Amniotic epithelial cell (primary cell): Measurements from ENCODE around the gene SWSAP1.

Experiments used
- DNase-seq: peaks from one replicate; pipeline ENCODE4 v3.0.0-alpha.2; 2010; ENCODE audit warnings: low read depth

SWSAP1 gene

DNA sequence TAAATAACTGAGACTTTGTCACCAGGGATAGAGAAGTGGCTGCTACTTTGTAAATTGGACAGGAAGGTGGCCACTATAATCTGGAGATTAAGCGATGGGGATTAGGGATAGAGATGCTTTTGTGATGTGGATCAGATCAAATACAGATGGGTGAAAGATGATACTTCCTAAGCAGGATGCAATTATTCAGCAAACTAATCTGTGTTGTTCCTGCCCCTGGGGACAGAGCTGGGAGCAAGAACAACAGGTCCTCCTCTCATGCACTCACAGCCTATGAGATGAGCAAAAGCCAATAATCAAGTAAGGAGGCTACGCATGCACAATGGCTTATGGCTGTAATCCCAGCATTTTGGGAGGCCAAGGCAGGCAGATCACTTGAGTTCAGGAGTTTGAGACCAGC lies 40.1 kb downstream of the SWSAP1 start:
- DNase-seq = no peak

DNA sequence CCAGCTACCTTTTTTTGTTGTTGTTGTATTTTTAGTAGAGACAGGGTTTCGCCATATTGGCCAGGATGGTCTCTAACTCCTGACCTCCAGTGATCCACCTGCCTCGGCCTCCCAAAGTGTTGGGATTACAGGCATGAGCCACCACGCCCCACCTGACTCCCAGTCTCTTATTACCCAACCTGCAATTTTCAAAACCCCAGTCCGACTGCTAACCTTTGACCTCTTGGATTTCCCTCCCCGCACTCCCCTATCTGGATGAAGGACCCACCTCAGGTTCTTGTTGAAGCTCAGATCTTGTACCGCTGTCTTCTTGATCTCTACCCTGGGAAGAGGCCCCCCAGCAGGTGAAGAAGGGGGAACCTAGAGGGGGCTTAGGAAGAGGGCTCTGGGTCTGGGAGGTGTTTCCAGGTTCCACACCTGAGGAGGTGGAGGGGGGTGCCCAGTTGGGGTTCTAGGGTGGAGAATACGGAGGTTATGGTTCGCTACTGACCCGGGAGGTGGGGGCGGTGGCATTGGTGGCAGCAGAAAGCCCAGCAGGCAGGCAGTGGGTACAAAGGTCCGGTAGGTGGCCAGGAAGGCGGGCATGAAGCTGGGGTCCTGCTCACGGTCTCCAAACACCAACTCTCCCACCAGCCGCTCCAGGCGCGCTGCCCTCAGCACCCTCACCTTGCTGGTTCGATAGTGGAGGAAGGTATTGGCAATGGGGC lies 42.0 kb downstream of the SWSAP1 start:
- DNase-seq = no peak

DNA sequence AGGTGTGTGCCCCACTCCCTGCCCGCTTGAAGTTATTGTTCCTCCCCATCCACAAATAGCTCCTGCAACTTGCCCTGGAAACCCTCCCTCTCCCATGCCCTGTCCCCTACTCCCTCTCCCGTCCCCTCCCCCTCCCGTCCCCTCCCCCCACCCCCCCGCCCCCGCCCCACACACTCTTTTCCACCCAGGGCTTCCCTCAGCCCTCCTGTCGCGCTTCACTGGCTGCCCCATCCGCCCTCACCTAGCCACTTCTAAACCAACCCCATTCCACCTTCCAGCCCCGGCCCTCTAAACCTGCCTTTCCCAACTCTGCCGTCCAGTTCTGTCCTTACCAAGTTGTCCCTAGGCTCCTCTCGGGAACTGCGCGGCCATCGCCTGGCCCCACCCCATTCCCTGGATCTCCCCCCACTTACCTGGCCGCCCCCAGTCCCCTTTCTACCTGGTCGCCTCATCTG lies 43.7 kb downstream of the SWSAP1 start:
- no peak for DNase-seq

DNA sequence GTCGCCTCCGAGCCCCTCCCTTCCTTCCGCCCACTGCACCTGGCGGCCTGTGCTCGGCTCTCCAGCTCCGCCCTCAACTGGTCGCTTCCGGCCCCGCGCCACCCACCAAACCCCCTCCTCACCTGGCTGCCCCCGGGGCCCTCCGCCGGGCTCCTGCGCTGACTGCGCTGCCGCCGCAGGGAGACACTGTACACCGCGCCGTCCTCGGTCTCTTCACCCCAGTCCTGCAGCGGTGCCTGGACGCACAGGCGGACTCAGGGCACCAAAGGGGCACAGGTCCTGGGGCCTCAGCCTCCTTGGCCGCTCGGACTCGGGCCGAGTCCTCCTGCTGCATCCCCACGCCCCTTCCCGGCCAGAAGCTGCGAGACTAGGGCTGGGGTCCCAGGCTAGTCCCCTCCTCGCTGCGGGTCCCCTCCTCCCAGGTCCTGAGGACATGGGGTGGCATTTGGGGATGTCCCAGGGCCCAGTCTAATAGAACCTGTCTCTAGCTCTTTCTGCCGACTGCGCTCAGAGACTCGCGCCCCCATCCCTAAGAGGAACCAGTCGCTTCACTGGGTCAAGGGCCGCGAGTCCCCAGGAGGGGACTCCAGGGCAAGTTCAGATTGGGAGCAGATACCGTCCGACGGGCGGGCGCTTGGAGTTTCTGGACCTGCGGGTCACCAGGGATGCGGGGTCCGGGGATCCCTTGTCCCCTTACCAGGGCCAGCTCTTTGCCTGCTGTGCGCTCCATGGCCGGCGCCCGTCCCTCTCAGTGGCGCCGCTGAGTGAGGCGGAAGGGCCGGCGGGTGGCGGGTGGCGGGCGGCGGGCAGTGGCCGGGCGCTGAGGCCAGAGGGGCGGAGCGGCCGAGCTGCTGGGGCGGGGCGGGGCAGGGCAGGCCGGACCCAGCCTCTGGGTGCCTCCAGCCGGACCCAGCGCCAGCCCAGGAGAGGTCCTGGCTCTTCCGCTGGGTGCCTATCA lies 44.4 kb downstream of the SWSAP1 start, which contains the start of gene RGL3:
Gene RGL3 (minus strand): TSS at position 766 of the 958 bp plus-strand sequence. CDS start 36 bp downstream, at position 730.
- no peak for DNase-seq

DNA sequence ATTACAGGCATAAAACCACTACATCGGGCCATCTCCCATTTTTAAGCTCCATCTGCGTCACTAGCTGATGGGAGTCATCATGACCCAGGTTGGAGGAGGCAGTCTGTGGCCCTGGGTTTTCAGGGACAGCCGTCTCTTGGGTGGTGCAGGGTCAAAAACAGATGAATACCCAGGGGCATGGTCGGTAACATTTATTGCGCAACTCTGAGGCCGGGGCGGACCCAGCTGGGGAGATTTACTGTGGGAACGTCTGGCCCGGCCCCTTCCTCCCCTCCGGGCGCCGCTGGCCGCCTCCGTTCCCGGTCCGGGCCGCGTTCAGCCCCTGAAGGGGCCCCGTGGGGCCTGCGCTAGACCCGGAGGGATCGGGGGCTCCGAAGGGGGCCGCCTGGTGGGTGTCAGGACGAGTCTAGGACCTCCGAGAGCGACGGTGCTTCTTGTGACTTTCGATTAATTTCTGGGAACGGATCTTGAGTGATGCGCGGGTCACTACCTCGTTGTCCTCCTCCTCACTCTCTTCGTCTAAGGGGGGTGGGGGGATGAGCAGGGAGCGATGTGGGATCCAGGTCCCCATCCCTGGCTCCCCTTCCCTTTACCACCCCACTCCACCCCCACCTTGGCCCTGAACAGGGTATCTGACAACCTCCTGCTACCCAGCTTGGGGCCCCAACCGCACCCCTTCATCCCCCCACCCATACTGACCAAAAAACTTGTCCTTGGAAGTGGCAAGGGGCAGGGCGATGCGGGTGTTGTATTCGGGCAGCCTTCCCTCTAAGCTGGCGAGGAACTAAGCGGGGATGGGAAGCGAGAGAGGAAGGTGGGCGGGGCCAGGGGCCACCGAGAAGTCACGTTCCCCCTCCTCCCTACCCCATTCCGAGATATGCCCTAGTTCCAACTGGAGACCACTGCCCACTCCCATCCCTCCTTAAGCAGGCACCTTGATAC lies 46.2 kb downstream of the SWSAP1 start:
- peak; percentile 65 for DNase-seq

DNA sequence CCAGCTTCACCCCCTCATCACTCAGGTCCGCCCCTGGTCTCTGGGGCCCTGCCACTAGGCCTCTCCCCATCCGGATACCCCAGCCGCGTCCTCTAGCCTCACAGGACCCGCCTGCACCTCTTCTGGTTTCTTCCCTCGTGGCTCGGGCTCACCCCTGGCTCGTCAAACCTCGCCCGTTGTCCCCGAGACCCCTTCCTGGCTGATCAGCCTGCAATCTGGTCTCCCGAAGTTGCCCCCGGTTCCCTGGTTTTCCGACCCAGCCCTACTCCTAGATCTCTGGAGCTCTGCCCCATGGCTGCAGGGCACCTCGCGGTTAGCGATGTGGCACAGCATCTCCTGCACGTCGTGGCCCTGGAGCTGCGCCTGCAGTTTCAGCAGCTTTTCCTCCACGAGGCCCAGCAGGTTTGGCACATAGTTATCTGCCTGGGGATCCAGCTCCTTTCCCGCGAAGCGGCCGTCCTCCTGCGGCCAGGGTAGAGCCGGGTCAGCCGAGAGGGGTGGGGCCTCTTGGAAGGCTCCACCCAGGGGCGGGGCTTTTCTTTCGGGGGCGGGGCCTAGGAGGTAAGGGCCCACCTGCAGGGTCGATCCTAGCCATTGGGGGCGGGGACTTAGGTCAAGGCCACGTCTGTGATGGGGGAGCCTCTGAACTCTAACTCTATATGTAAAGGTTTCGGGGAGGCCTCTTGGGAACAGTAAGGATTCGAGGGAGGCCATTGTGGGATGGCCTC lies 47.1 kb downstream of the SWSAP1 start:
- DNase-seq = peak; percentile 16

DNA sequence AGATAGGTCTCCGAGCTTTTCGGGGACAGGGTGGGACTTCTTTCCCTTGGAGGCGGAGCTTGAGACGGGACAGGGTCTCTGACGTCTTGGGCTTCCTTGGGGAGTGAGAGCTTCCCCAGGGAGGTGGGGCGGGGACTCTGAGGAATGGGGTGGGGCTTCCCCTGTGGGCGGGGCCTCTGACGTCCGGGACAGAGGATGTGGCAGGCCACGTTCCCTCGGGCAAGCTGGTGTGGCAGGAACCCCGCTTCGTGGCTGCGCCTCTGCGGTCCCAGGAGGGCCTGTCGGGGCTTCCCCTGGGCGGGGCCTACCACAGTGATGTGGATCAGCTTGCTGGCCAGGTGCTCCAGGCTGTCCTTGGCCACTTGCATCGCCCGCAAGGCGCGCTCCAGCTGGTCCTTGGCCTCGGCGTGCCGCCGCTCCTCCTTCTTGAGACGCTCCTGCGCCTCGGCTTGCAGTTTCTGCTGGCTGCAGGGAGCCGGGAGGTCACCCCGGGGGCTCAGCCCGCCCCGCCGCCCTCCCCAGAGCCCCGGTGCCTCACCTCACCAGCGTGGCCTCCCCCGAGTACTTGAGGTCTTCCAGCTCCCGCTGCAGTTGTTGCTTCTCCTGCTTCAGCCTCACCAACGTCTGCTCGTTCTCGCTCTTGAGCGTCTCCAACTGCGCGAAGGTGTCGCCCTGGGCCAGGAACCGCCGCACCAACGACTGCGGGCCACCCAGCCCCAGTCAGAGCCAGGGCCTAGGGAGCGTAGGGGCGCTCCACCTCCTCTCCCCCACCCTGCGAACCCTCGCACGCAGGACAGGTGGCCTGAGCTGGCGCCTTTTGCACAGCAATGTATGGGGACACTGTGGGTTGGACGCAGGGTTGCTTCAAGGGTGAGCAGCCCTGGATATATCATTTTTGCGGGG lies 47.9 kb downstream of the SWSAP1 start:
- DNase-seq = peak; percentile 20

DNA sequence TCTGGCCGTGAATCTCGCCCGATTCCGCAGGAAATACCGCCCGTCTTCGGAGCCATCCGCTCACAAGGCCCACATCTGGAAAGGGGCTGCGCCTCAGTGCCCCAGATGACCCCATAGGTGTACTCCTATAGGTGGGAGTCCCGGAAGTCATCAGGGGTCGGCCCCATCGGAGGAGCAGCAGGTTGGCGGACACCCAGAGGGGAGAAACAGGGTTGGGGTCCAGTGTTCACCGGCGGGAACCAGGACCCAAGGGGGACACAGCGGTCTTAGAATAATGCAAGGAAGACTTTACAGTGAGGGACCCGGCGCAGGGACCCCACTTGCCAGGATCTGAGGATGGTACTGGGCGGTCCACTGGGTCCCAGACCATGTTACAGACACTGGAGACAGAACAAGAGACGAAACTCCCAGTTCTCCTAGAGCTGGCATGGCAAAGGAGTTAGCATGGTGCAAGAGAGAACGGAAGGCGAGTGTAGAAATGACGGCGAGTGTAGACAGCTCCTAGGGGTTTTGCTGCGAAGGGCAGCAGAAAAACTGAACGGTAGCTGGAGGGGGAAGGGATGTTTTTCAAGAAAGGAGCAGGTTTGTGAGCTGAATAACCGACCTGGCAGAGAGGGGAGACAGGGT lies 48.8 kb downstream of the SWSAP1 start:
- DNase-seq = no peak

DNA sequence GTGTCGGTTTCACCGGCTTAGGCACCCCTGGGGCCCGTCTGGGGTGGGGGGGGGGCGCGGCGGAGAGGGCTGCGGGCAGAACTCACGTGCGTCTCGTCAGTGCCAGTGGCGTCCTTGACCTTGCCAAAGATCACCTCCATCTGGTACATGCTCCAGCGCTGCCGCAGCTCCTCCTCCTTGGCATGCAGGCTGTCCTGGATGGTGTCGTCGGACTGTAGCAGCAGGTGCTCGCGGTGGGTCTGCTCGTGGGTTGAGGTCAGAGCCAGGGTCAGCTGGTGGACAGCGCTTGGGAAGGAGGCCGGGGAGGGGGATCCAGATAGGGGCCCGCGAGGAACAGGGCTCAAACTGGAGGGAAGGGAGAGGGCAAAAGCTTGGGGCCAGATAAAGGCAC lies 49.3 kb downstream of the SWSAP1 start:
- DNase-seq = no peak
